Activated B cell treated with CpG ODN at 0.5 μM for 24 hours (primary cell): ENCODE results near the gene PCLO. TPM values are rescaled to one million over a fixed set of nuclear protein-coding genes. Genes with fewer than 3 reads are reported as not detected.
"Not testable (repeated sequence)": the region's sequence is repeated elsewhere in the genome, so short reads cannot be mapped to it uniquely, and the experiment has no call there.

Experiments
- ATAC-seq: fragments of 200-7000 bp; cut with Tn5 transposase; one replicate; pipeline ENCODE4 v1.10.0; 2021; ENCODE audit warnings: low read depth, mild to moderate bottlenecking, moderate library complexity
- CTCF ChIA-PET: fragments of 350-600 bp; sonication (Branson Sonifier 250); formaldehyde crosslinking; loops from one replicate; lab custom pipeline; 2021; ENCODE audit warnings: antibody characterized with exemption; lab: Charles Lee
- POLR2A ChIA-PET: fragments of 350-600 bp; sonication (Branson Sonifier 250); formaldehyde crosslinking; loops from one replicate; lab custom pipeline; 2021; ENCODE audit warnings: antibody characterized with exemption; lab: Charles Lee
- DNase-seq: peaks from one replicate; pipeline ENCODE4 v3.0.0; 2022
- H3K27ac Mint-ChIP-seq: one replicate; pipeline ENCODE4 v1.8.0; 2020; ENCODE audit warnings: mixed read lengths
- H3K27me3 Mint-ChIP-seq: one replicate; pipeline ENCODE4 v1.8.0; 2021; ENCODE audit warnings: mixed read lengths
- H3K36me3 Mint-ChIP-seq: one replicate; pipeline ENCODE4 v1.8.0; 2021; ENCODE audit warnings: low read depth, mixed read lengths
- H3K4me1 Mint-ChIP-seq: one replicate; pipeline ENCODE4 v1.8.0; 2021; ENCODE audit warnings: mixed read lengths
- H3K4me3 Mint-ChIP-seq: one replicate; pipeline ENCODE4 v1.8.0; 2020; ENCODE audit warnings: mild to moderate bottlenecking, mixed read lengths
- H3K9me3 Mint-ChIP-seq: one replicate; pipeline ENCODE4 v1.8.0; 2020; ENCODE audit warnings: mixed read lengths
- intact Hi-C: fragments of 100-400 bp; cut with micrococcal nuclease; formaldehyde crosslinking; loops from one replicate; pipeline ENCODE4 v1.15.1; 2024
- total RNA-seq: library from RNA; stranded (reverse); gene quantifications from 2 replicates; pipeline ENCODE4 v1.2.3, GENCODE V29; 2022
- TF ChIP-seq, protein P1 (sequence below): fragments of 200-600 bp; IDR thresholded peaks from one replicate; pipeline ENCODE4 v1.8.0; 2022; ENCODE audit warnings: antibody characterized with exemption, mild to moderate bottlenecking

The PCLO gene
- total RNA-seq, 1 donor from 2014 or later = 0.07 TPM

- Mint-ChIP-seq H3K9me3 (peaks cover 5% of the 10 kb centered on the region), H3K27ac (no peak overlapping the region), H3K4me1 (no peaks in the 10 kb centered on the region), H3K27me3 (no peaks in the 10 kb centered on the region), H3K36me3 (no peaks in the 10 kb centered on the region), H3K4me3 (no peak overlapping the region)
- ChIA-PET POLR2A (no interaction called here), CTCF (no interaction called here)
- intact Hi-C loops = no loop called here
- DNase-seq = no peak
- no peak for ATAC-seq
- TF ChIP-seq, protein P1, sequence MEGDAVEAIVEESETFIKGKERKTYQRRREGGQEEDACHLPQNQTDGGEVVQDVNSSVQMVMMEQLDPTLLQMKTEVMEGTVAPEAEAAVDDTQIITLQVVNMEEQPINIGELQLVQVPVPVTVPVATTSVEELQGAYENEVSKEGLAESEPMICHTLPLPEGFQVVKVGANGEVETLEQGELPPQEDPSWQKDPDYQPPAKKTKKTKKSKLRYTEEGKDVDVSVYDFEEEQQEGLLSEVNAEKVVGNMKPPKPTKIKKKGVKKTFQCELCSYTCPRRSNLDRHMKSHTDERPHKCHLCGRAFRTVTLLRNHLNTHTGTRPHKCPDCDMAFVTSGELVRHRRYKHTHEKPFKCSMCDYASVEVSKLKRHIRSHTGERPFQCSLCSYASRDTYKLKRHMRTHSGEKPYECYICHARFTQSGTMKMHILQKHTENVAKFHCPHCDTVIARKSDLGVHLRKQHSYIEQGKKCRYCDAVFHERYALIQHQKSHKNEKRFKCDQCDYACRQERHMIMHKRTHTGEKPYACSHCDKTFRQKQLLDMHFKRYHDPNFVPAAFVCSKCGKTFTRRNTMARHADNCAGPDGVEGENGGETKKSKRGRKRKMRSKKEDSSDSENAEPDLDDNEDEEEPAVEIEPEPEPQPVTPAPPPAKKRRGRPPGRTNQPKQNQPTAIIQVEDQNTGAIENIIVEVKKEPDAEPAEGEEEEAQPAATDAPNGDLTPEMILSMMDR = no peak
Measured at GRCh38 chr7:83032195-83032594, 130.5 kb downstream of the PCLO start.

DNA sequence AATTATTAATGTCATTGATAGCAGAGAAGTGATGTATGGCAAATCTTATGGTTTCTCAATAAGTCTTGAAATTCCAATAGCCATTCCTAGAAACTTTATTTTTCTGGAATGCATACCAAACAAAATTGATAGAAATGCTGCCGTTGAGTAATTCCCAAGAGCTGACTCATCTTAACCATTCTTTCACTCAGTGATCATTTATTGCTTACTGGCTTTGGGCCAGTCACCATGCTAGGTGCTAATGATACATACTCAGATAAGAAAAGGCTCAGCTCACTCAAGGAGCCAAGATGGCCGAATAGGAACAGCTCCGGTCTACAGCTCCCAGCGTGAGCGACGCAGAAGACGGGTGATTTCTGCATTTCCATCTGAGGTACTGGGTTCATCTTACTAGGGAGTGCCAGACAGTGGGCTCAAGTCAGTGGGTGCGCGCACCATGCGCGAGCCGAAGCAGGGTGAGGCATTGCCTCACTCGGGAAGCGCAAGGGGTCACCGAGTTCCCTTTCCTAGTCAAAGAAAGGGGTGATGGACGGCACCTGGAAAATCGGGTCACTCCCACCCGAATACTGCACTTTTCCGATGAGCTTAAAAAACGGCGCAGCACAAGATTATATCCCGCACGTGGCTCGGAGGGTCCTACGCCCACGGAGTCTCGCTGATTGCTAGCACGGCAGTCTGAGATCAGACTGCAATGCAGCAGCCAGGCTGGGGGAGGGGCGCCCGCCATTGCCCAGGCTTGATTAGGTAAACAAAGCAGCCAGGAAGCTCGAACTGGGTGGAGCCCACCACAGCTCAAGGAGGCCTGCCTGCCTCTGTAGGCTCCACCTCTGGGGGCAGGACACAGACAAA lies 138.6 kb downstream of the PCLO start:
- H3K9me3 Mint-ChIP-seq, H3K27ac Mint-ChIP-seq, H3K4me1 Mint-ChIP-seq, H3K4me3 Mint-ChIP-seq, POLR2A ChIA-PET, intact Hi-C loops, ATAC-seq, CTCF ChIA-PET, DNase-seq, H3K27me3 Mint-ChIP-seq, H3K36me3 Mint-ChIP-seq: not testable (repeated sequence)

GRCh38 chr7:83021032-83021431 lies 141.7 kb downstream of the PCLO start:
- no peak for ATAC-seq
- intact Hi-C loops = no loop called here
- Mint-ChIP-seq H3K4me3 (no peak overlapping the region), H3K9me3 (peaks cover 4% of the 10 kb centered on the region), H3K4me1 (no peaks in the 10 kb centered on the region), H3K27ac (no peak overlapping the region), H3K27me3 (no peaks in the 10 kb centered on the region), H3K36me3 (no peaks in the 10 kb centered on the region)
- TF ChIP-seq, protein P1 = no peak
- ChIA-PET POLR2A (no interaction called here), CTCF (no interaction called here)
- DNase-seq = no peak

- ChIA-PET POLR2A (no interaction called here), CTCF (no interaction called here)
- Mint-ChIP-seq H3K4me3 (no peak overlapping the region), H3K9me3 (peaks cover 4% of the 10 kb centered on the region), H3K4me1 (no peaks in the 10 kb centered on the region), H3K36me3 (no peaks in the 10 kb centered on the region), H3K27me3 (no peaks in the 10 kb centered on the region), H3K27ac (no peak overlapping the region)
- TF ChIP-seq, protein P1 = no peak
- intact Hi-C loops = no loop called here
- DNase-seq = no peak
- no peak for ATAC-seq
Measured at GRCh38 chr7:83020161-83020560, 142.5 kb downstream of the PCLO start.

DNA sequence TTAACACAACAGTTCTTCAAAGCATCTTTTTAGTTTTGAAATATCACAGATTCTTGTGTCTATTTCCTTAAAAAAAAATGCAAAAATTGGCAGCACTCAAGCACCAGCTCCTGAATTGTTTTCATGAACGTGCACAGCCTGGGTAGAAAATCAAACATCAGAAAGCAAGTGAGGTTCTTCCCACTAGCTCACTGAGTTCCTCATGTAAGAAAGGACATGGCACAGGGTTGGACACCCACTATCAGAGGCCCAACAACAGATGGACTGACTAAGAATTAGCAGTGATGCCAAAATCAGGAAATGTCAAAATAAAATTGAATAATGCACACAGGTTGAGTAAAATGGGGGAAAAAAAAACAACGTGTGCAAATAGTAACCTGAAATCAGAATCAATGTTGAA lies 146.8 kb downstream of the PCLO start:
- peaks cover 2% of the 10 kb centered on the region for H3K9me3 Mint-ChIP-seq
- H3K27me3 Mint-ChIP-seq = no peaks in the 10 kb centered on the region
- ATAC-seq = no peak
- no peaks in the 10 kb centered on the region for H3K36me3 Mint-ChIP-seq
- no peak for DNase-seq
- no peak overlapping the region for H3K27ac Mint-ChIP-seq
- no peaks in the 10 kb centered on the region for H3K4me1 Mint-ChIP-seq
- CTCF ChIA-PET = no interaction called here
- TF ChIP-seq, protein P1 = no peak
- no peak overlapping the region for H3K4me3 Mint-ChIP-seq
- POLR2A ChIA-PET = no interaction called here
- intact Hi-C loops = no loop called here
